HEK293 (cell line): Measurements from ENCODE around the gene CENPX.
A peak's percentile ranks its signal among the peaks of the same experiment; 100 is the strongest.

Experiments
- CTCF ChIA-PET: fragments of 350-600 bp; formaldehyde crosslinking; extraction: SDS; loops from one replicate; lab custom pipeline; 2021; ENCODE audit warnings: antibody characterized with exemption; lab: Yijun Ruan, JAX
- POLR2A ChIA-PET: fragments of 300-600 bp; formaldehyde crosslinking; extraction: SDS; loops from one replicate; lab custom pipeline; 2020; ENCODE audit warnings: antibody characterized with exemption, inconsistent platforms; lab: Yijun Ruan, JAX
- H3K27ac ChIP-seq: fragments of 200-500 bp; sonication (Bioruptor generic); 2 replicates; pipeline ENCODE4 v1.5.1; 2014; ENCODE audit warnings: low read depth, low read length, control low read depth, inconsistent platforms; ENCODE audit errors: extremely low read depth
- H3K36me3 ChIP-seq, 2 experiments: fragments of 200-500 bp in 1 of 2; sonication (Bioruptor generic) in 1 of 2; 1 replicate in 1 of 2; 2 replicates in 1 of 2; pipeline ENCODE4 v1.5.1; 2014 to 2017; ENCODE audit warnings: inconsistent platforms in 2 of 2, low read length in 2 of 2; ENCODE audit not compliant: control insufficient read depth in 2 of 2, insufficient read depth in 1 of 2
- H3K4me1 ChIP-seq: fragments of 200-500 bp; sonication (Bioruptor generic); 2 replicates; pipeline ENCODE4 v1.5.1; 2014; ENCODE audit warnings: mild to moderate bottlenecking, low read length, inconsistent platforms; ENCODE audit not compliant: control insufficient read depth, insufficient read depth
- H3K4me3 ChIP-seq: 2 replicates; pipeline ENCODE4 v1.5.1; 2011; ENCODE audit warnings: low read depth, mild to moderate bottlenecking, control low read depth, low read length, moderate library complexity
- H3K9me3 ChIP-seq: fragments of 200-500 bp; sonication (Bioruptor generic); 2 replicates; pipeline ENCODE4 v1.5.1; 2014; ENCODE audit warnings: low read depth, low read length, inconsistent platforms; ENCODE audit not compliant: control insufficient read depth, insufficient read depth
- HIC1 ChIP-seq: fragments of 450-650 bp; formaldehyde crosslinking; IDR thresholded peaks from 2 replicates; pipeline ENCODE4 v1.5.1; 2016; ENCODE audit warnings: missing biosample characterization, missing genetic modification characterization
- PRDM10 ChIP-seq: fragments of 450-650 bp; formaldehyde crosslinking; IDR thresholded peaks from 2 replicates; pipeline ENCODE4 v1.5.1; 2016; ENCODE audit warnings: missing biosample characterization, missing genetic modification characterization
- ZBTB49 ChIP-seq: fragments of 450-650 bp; formaldehyde crosslinking; IDR thresholded peaks from 2 replicates; pipeline ENCODE4 v1.5.1; 2016; ENCODE audit warnings: missing biosample characterization, missing genetic modification characterization, low read depth
- ZIC2 ChIP-seq: fragments of 450-650 bp; formaldehyde crosslinking; IDR thresholded peaks from 2 replicates; pipeline ENCODE4 v1.5.1; 2016; ENCODE audit warnings: missing biosample characterization, missing genetic modification characterization
- ZNF223 ChIP-seq: fragments of 450-650 bp; formaldehyde crosslinking; IDR thresholded peaks from 2 replicates; pipeline ENCODE4 v1.5.1; 2016; ENCODE audit warnings: missing biosample characterization, missing genetic modification characterization
- ZNF23 ChIP-seq: fragments of 450-650 bp; formaldehyde crosslinking; IDR thresholded peaks from 2 replicates; pipeline ENCODE4 v1.5.1; 2016; ENCODE audit warnings: missing biosample characterization, missing genetic modification characterization, borderline replicate concordance
- ZNF792 ChIP-seq: fragments of 450-650 bp; formaldehyde crosslinking; IDR thresholded peaks from 2 replicates; pipeline ENCODE4 v1.5.1; 2016; ENCODE audit warnings: missing biosample characterization, missing genetic modification characterization

The CENPX gene

GRCh38 chr17:81980707-81981343 lies 41.9 kb downstream of the CENPX start:
- TF ChIP-seq ZNF23 = no peak
- TF ChIP-seq ZNF792 = no peak
- peak; percentile 51 for TF ChIP-seq ZIC2 (tag by site-specific recombination)
- TF ChIP-seq, all 188 proteins: peak for 1
- POLR2A ChIA-PET = interaction anchor here (0.7 to 1.0 kb wide), 2 partner anchors 11 to 49 kb away, joined by 3 read pairs; no protein-coding TSS in a partner anchor
- 0 out of 2 replicates have a peak overlapping the region, but pooled peaks have one; percentile 53 for H3K27ac ChIP-seq
- H3K4me3 ChIP-seq = no peak overlapping the region
- peaks cover 9 to 42% of the 10 kb centered on the region in 2 experiments; a peak in 2 of 3 replicates for H3K36me3 ChIP-seq
- peaks cover 5% of the 10 kb centered on the region for H3K4me1 ChIP-seq
- H3K9me3 ChIP-seq = no peaks in the 10 kb centered on the region
- CTCF ChIA-PET = interaction anchor here (0.6 to 3.3 kb wide), 4 partner anchors 21 to 64 kb away, joined by 3 to 16 read pairs (median 5); no protein-coding TSS in a partner anchor

- peak overlapping the region; percentile 53; the same call in 1 of the 2 replicates for H3K27ac ChIP-seq
- no peak overlapping the region for H3K4me3 ChIP-seq
- TF ChIP-seq PRDM10 (tag by site-specific recombination) = no peak
- TF ChIP-seq HIC1 = peak; percentile 56; the same call in 1 of the 2 replicates
- no peaks in the 10 kb centered on the region for H3K9me3 ChIP-seq
- peaks cover 5% of the 10 kb centered on the region for H3K4me1 ChIP-seq
- peaks cover 9 to 35% of the 10 kb centered on the region in 2 experiments; a peak in 2 of 3 replicates for H3K36me3 ChIP-seq
- ChIA-PET POLR2A (interaction anchor here (0.6 to 1.0 kb wide), 6 partner anchors 12 to 1642 kb away, joined by 3 to 4 read pairs (median 3); partner anchors contain the start of gene RAC3), CTCF (interaction anchor here (0.6 to 3.3 kb wide), 6 partner anchors 12 to 42 kb away, joined by 3 to 16 read pairs (median 5); no protein-coding TSS in a partner anchor)
Measured at GRCh38 chr17:81980122-81980521, 42.6 kb downstream of the CENPX start.

GRCh38 chr17:81978524-81979298 lies 44.0 kb downstream of the CENPX start:
- H3K36me3 ChIP-seq = peaks cover 0 to 21% of the 10 kb centered on the region in 2 experiments; a peak in 2 of 3 replicates
- POLR2A ChIA-PET = interaction anchor here (0.6 to 0.7 kb wide), 2 partner anchors 29 to 380 kb away, joined by 4 to 5 read pairs; partner anchors contain the start of gene TEX19
- no peaks in the 10 kb centered on the region for H3K9me3 ChIP-seq
- peak; percentile 73 for TF ChIP-seq ZNF223 (tag by site-specific recombination)
- TF ChIP-seq ZBTB49 (tag by site-specific recombination) = no peak
- TF ChIP-seq, all 188 proteins: peak for 1
- CTCF ChIA-PET = interaction anchor here (0.5 to 3.3 kb wide), 4 partner anchors 19 to 311 kb away, joined by 3 to 16 read pairs (median 6); no protein-coding TSS in a partner anchor
- Histone ChIP-seq H3K4me1 (peaks cover 5% of the 10 kb centered on the region), H3K27ac (no peak overlapping the region), H3K4me3 (no peak overlapping the region)
